MCF 10A (cell line): ENCODE data around the gene TADA2A. TPM values are rescaled to one million over a fixed set of nuclear protein-coding genes. Genes with fewer than 3 reads are reported as not detected.
A peak's percentile ranks its signal among the peaks of the same experiment; 100 is the strongest.

Source experiments
- BruUV-seq: library from RNA; stranded (reverse); fragments of 400-500 nt; replicated peaks from 2 replicates; lab custom pipeline; 2021; lab: Mats Ljungman, UMichigan
- CTCF ChIA-PET: fragments of 300-600 bp; sonication (Branson Sonifier 250); formaldehyde crosslinking; extraction: SDS; loops from one replicate; lab custom pipeline; 2021; ENCODE audit warnings: antibody characterized with exemption, inconsistent platforms; lab: Yijun Ruan, JAX
- POLR2A ChIA-PET: fragments of 300-600, 350-650 bp; sonication (Branson Sonifier 250); formaldehyde crosslinking; extraction: SDS; loops from one replicate; lab custom pipeline; 2020; ENCODE audit warnings: antibody characterized with exemption, inconsistent platforms; lab: Yijun Ruan, JAX
- DNase-seq: peaks from one replicate; pipeline ENCODE4 v3.0.0-alpha.2; 2018; ENCODE audit not compliant: unreplicated experiment
- H3K27ac Mint-ChIP-seq: one replicate; pipeline ENCODE4 v1.8.0; 2022; ENCODE audit warnings: mild to moderate bottlenecking, low read depth, mixed read lengths; ENCODE audit not compliant: unreplicated experiment
- H3K27me3 Mint-ChIP-seq: one replicate; pipeline ENCODE4 v1.8.0; 2022; ENCODE audit warnings: mixed read lengths; ENCODE audit not compliant: insufficient read depth, unreplicated experiment
- H3K36me3 Mint-ChIP-seq: one replicate; pipeline ENCODE4 v1.8.0; 2022; ENCODE audit warnings: mild to moderate bottlenecking, moderate library complexity, mixed read lengths; ENCODE audit not compliant: insufficient read depth, unreplicated experiment
- H3K4me1 Mint-ChIP-seq: one replicate; pipeline ENCODE4 v1.8.0; 2022; ENCODE audit warnings: mixed read lengths; ENCODE audit not compliant: insufficient read depth, unreplicated experiment
- H3K4me3 Mint-ChIP-seq: one replicate; pipeline ENCODE4 v1.8.0; 2022; ENCODE audit warnings: mild to moderate bottlenecking, moderate library complexity, mixed read lengths; ENCODE audit not compliant: unreplicated experiment
- H3K9me3 Mint-ChIP-seq: one replicate; pipeline ENCODE4 v1.8.0; 2022; ENCODE audit warnings: mixed read lengths; ENCODE audit not compliant: unreplicated experiment
- CTCF ChIP-seq: fragments of 200-600 bp; IDR thresholded peaks from one replicate; pipeline ENCODE4 v1.8.0; 2022; ENCODE audit warnings: antibody characterized with exemption, mild to moderate bottlenecking; ENCODE audit not compliant: unreplicated experiment
- intact Hi-C: fragments of 100-400 bp; cut with micrococcal nuclease; formaldehyde crosslinking; loops from 2 replicates; pipeline ENCODE4 v1.14.1; 2022
- total RNA-seq: library from RNA; stranded (reverse); gene quantifications from 2 replicates; pipeline ENCODE4 v1.2.3, GENCODE V29; 2022

Gene TADA2A
- total RNA-seq, 1 experiment from 2014 or later = 31.3 TPM

- no peak overlapping the region for H3K4me3 Mint-ChIP-seq
- no peak for TF ChIP-seq CTCF
- DNase-seq = no peak
- no peaks in the 10 kb centered on the region for H3K9me3 Mint-ChIP-seq
- intact Hi-C loops = loop anchor here (10.0 kb wide), 1 partner anchor 149 kb away; the partner anchor contains the start of gene C17orf78
- ChIA-PET CTCF (interaction anchor here (1.1 kb wide), 1 partner anchor 46 kb away, joined by 3 read pairs; no protein-coding TSS in a partner anchor), POLR2A (interaction anchor here (0.6 to 1.3 kb wide), 3 partner anchors 11 to 84 kb away, joined by 4 read pairs; no protein-coding TSS in a partner anchor)
- no peak overlapping the region for H3K27ac Mint-ChIP-seq
- H3K4me1 Mint-ChIP-seq = no peaks in the 10 kb centered on the region
- H3K27me3 Mint-ChIP-seq = no peaks in the 10 kb centered on the region
- peaks cover 56% of the 10 kb centered on the region for H3K36me3 Mint-ChIP-seq
- no TSS peak for BruUV-seq
Measured at GRCh38 chr17:37523715-37524219, 117.1 kb downstream of the TADA2A start.

GRCh38 chr17:37527249-37527851, 120.7 kb downstream of the TADA2A start:
- H3K4me3 Mint-ChIP-seq = no peak overlapping the region
- peaks cover 69% of the 10 kb centered on the region for H3K36me3 Mint-ChIP-seq
- intact Hi-C loops = loop anchor here (1.0 to 10.0 kb wide), 2 partner anchors 43 to 153 kb away; partner anchors contain the start of gene C17orf78
- no peak overlapping the region for H3K27ac Mint-ChIP-seq
- DNase-seq = peak; percentile 74
- no TSS peak for BruUV-seq
- no peaks in the 10 kb centered on the region for H3K4me1 Mint-ChIP-seq
- H3K9me3 Mint-ChIP-seq = no peaks in the 10 kb centered on the region
- no peaks in the 10 kb centered on the region for H3K27me3 Mint-ChIP-seq
- ChIA-PET CTCF (interaction anchor here (0.6 to 4.3 kb wide), 17 partner anchors 14 to 327 kb away, joined by 3 to 34 read pairs (median 4); no protein-coding TSS in a partner anchor), POLR2A (interaction anchor here (0.7 to 1.4 kb wide), 6 partner anchors 15 to 84 kb away, joined by 3 to 4 read pairs (median 4); partner anchors contain the start of gene SYNRG)
- TF ChIP-seq CTCF = peak; percentile 50

Other genes with a start within 250 kb of the TADA2A start
- gene C17orf78, start 30.9 kb upstream of the TADA2A start, total RNA-seq = not detected in 2 replicates
- 88.6 and 100 TPM in 2 replicates for gene ACACA, start 50 bp upstream of the TADA2A start, total RNA-seq
- 31.7 and 39.4 TPM in 2 replicates for gene DUSP14, start 83.0 kb downstream of the TADA2A start, total RNA-seq
- gene SYNRG, start 202.5 kb downstream of the TADA2A start, total RNA-seq = 18.0 and 26.8 TPM in 2 replicates
- gene DDX52, start 236.6 kb downstream of the TADA2A start, total RNA-seq = 37.8 and 42.5 TPM in 2 replicates